Measurements from ENCODE around the gene KDM1A. TPM values are rescaled to one million over a fixed set of nuclear protein-coding genes. Genes with fewer than 3 reads are reported as not detected.

KDM1A gene
- total and polyA plus RNA-seq, 2 donors (not counting 1 experiment from before 2014, with no cell fraction given): 30.2 to 47.4 TPM

DNA sequence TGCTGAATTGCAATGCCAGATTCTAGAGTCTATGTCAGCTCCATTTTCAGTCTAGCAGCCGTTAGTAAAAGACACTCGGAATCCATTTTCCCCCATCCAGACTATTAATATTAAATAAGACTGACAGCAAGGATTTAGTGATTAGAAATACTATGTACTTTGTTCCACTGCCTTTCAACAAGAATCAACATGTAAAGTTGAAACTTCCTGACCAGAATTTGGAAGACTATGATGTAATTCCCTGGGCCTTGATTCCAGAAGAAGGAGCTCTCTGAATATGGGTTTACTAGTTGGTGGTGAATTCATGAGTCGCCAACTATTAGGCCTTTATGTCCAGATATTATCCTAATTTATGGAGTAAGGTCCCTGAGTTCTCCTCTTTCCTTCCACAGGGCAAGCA is 24.8 kb downstream of the KDM1A start:
- Histone ChIP-seq H4K20me1 (ENCODE audit: control insufficient read depth, insufficient read depth, low read length, poor library complexity, severe bottlenecking) (peaks cover 17% of the 10 kb centered on the region), H3K4me3 (ENCODE audit: control extremely low read depth in 1 of 5, extremely low read depth in 1 of 5, insufficient read depth in 1 of 5, low read depth in 2 of 5, low read length in 4 of 5) (no peak overlapping the region), H3K9ac (ENCODE audit: low read length) (no peak overlapping the region), H3K27me3 (replicated peaks in 1 of 4; ENCODE audit: control extremely low read depth in 1 of 4, control insufficient read depth in 3 of 4, insufficient read depth in 4 of 4, low read length in 3 of 4) (no peaks in the 10 kb centered on the region), H3K9me3 (ENCODE audit: control extremely low read depth in 1 of 3, control insufficient read depth in 2 of 3, insufficient read depth in 1 of 3, low read length in 2 of 3) (no peaks in the 10 kb centered on the region), H3K27ac (ENCODE audit: low read length in 2 of 2) (no peak overlapping the region), H3K4me2 (replicated peaks; ENCODE audit: low read depth, low read length, poor library complexity, severe bottlenecking) (no peak overlapping the region), H3K4me1 (ENCODE audit: control insufficient read depth in 2 of 2, insufficient read depth in 2 of 2, low read length in 2 of 2) (no peaks in the 10 kb centered on the region), H3K36me3 (replicated peaks in 1 of 2; ENCODE audit: control extremely low read depth in 1 of 2, control insufficient read depth in 1 of 2, extremely low read depth in 1 of 2, insufficient read depth in 2 of 2, low read length in 1 of 2) (peaks cover 0 to 2% of the 10 kb centered on the region in 2 experiments), H3K79me2 (ENCODE audit: control insufficient read depth, insufficient read depth, low read length) (peaks cover 32% of the 10 kb centered on the region), H2AFZ (ENCODE audit: insufficient read depth, low read depth, low read length, poor library complexity, severe bottlenecking) (no peak overlapping the region)
- no peak for TF ChIP-seq EZH2 (IDR thresholded peaks at IDR 0.05; ENCODE audit: borderline replicate concordance, insufficient read depth, low read depth, low read length, poor library complexity, severe bottlenecking)
- TF ChIP-seq, protein P1, sequence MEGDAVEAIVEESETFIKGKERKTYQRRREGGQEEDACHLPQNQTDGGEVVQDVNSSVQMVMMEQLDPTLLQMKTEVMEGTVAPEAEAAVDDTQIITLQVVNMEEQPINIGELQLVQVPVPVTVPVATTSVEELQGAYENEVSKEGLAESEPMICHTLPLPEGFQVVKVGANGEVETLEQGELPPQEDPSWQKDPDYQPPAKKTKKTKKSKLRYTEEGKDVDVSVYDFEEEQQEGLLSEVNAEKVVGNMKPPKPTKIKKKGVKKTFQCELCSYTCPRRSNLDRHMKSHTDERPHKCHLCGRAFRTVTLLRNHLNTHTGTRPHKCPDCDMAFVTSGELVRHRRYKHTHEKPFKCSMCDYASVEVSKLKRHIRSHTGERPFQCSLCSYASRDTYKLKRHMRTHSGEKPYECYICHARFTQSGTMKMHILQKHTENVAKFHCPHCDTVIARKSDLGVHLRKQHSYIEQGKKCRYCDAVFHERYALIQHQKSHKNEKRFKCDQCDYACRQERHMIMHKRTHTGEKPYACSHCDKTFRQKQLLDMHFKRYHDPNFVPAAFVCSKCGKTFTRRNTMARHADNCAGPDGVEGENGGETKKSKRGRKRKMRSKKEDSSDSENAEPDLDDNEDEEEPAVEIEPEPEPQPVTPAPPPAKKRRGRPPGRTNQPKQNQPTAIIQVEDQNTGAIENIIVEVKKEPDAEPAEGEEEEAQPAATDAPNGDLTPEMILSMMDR (IDR thresholded peaks at IDR 0.05): no peak
- intact Hi-C loops (cut with micrococcal nuclease): no loop called here
- DNase-seq: no peak
- H3K27ac Mint-ChIP-seq: no peak overlapping the region
- no peaks in the 10 kb centered on the region for H3K9me3 Mint-ChIP-seq (ENCODE audit: insufficient read depth)
- H3K4me3 Mint-ChIP-seq: no peak overlapping the region
- ChIA-PET POLR2A (no interaction called here), CTCF (interaction anchor here (0.6 to 1.4 kb wide), 2 partner anchors 10 to 453 kb away, joined by 3 read pairs; no protein-coding TSS in a partner anchor)
- WGBS (ENCODE audit: insufficient coverage): no CpG with 5 or more reads among the region's 3 CpGs
- ATAC-seq (ENCODE audit: low read depth): no peak
- H3K27me3 Mint-ChIP-seq: no peaks in the 10 kb centered on the region
- peaks cover 11% of the 10 kb centered on the region for H3K4me1 Mint-ChIP-seq

DNA sequence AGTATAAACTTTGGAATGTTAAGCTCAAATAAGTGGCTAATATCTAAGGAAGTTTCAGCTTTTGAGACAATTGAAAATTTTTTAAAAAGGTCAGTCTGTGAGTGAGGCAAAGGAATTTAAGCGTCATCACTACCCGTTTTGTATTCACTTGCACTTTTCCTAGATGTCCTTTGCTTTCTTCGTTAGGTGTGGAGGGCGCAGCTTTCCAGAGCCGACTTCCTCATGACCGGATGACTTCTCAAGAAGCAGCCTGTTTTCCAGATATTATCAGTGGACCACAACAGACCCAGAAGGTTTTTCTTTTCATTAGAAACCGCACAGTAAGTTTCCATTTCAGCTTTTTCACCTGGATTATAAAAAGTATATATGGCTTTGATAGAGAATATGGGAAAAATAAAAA is 30.9 kb downstream of the KDM1A start:
- Mint-ChIP-seq H3K27ac (no peak overlapping the region), H3K27me3 (no peaks in the 10 kb centered on the region), H3K4me1 (peaks cover 4% of the 10 kb centered on the region), H3K9me3 (ENCODE audit: insufficient read depth) (no peaks in the 10 kb centered on the region), H3K4me3 (no peak overlapping the region)
- no peaks in the 10 kb centered on the region for H3K27me3 ChIP-seq (replicated peaks in 1 of 4; ENCODE audit: control extremely low read depth in 1 of 4, control insufficient read depth in 3 of 4, insufficient read depth in 4 of 4, low read length in 3 of 4)
- no peaks in the 10 kb centered on the region for H3K9me3 ChIP-seq (ENCODE audit: control extremely low read depth in 1 of 3, control insufficient read depth in 2 of 3, insufficient read depth in 1 of 3, low read length in 2 of 3)
- no peak overlapping the region for H2AFZ ChIP-seq (ENCODE audit: insufficient read depth, low read depth, low read length, poor library complexity, severe bottlenecking)
- H3K27ac ChIP-seq (ENCODE audit: low read length in 2 of 2): no peak overlapping the region
- 100% methylated on average over 4 of the region's 7 CpGs for WGBS (ENCODE audit: insufficient coverage)
- H3K36me3 ChIP-seq (replicated peaks in 1 of 2; ENCODE audit: control extremely low read depth in 1 of 2, control insufficient read depth in 1 of 2, extremely low read depth in 1 of 2, insufficient read depth in 2 of 2, low read length in 1 of 2): peaks cover 4 to 18% of the 10 kb centered on the region in 2 experiments
- no peak for TF ChIP-seq EZH2 (IDR thresholded peaks at IDR 0.05; ENCODE audit: borderline replicate concordance, insufficient read depth, low read depth, low read length, poor library complexity, severe bottlenecking)
- TF ChIP-seq, protein P1 (IDR thresholded peaks at IDR 0.05): no peak
- CTCF ChIA-PET: no interaction called here
- POLR2A ChIA-PET: no interaction called here
- DNase-seq (no peak), ATAC-seq (ENCODE audit: low read depth) (no peak)
- intact Hi-C loops (cut with micrococcal nuclease): no loop called here
- H4K20me1 ChIP-seq (ENCODE audit: control insufficient read depth, insufficient read depth, low read length, poor library complexity, severe bottlenecking): no peaks in the 10 kb centered on the region
- no peak overlapping the region for H3K4me3 ChIP-seq (ENCODE audit: control extremely low read depth in 1 of 5, extremely low read depth in 1 of 5, insufficient read depth in 1 of 5, low read depth in 2 of 5, low read length in 4 of 5)
- peaks cover 7% of the 10 kb centered on the region for H3K79me2 ChIP-seq (ENCODE audit: control insufficient read depth, insufficient read depth, low read length)
- H3K4me2 ChIP-seq (replicated peaks; ENCODE audit: low read depth, low read length, poor library complexity, severe bottlenecking): no peak overlapping the region
- no peak overlapping the region for H3K9ac ChIP-seq (ENCODE audit: low read length)
- H3K4me1 ChIP-seq (ENCODE audit: control insufficient read depth in 2 of 2, insufficient read depth in 2 of 2, low read length in 2 of 2): no peaks in the 10 kb centered on the region
